ENCODE data around the gene USO1.
"Not testable (repeated sequence)": the region's sequence is repeated elsewhere in the genome, so short reads cannot be mapped to it uniquely, and the experiment has no call there.

The USO1 gene

DNA sequence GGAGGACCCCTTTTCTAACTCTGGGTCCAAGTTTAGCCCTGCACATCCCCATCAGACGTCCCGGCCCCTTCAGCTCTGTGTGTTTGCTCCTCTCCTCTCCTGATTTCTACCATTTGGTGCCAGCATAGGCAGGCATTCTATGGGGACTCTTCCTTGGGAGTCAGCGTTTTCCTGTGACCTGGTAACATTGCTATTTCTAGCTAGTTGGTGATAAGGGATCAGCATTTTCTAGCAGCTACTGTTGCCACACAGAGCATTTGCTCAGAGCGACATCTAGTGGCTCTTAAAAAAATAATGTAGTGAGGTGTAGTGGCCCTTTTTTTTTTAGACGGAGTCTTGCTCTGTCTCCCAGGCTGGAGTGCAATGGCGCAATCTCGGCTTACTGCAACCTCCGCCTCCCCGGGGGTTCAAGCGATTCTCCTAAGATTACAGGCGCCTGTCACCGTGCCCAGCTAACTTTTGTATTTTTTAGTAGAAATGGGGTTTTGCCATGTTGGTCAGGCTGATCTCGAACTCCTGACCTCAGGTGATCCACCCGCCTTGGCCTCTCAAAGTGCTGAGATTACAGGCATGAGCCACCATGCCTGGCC, 123.9 kb downstream of the USO1 start:
- not testable (repeated sequence) for DNase-seq

DNA sequence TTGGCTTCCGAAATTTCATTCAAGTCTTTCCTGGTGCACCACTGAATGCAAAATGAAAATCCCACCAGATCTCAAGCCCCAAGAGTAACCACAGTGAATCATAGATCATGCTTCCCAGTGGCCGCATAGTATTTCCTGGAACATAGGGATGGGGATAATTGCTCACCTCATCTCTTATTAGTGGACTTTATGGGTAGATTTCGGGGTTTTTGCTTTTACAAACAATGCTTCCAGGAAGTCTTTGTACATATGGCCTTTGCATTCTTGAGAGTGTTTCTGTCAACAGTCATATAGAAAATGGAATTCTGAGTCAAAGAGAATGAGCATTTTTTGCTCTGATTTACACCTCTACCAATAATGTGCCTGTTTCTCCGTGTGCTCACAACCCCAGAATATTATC, 124.5 kb downstream of the USO1 start:
- no peak for DNase-seq

DNA sequence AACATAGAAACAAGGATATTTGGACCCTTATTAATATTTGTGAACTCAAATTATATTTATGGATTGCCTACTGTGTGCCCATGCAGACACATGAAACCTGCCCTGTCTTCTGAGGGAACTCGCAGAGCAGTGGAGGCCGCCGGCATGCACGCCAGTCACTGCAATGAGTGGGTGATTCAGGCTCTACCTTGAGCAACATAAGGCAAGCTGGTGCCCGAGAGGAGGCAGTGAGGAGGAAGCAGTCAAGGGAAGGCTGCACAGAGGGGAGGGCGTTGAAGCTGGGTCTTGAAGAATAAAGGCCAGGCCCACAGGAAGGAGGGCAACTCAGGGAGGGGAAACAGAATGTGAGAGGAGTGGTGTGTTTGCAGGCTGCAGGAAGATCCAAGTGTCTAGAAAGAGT, 125.1 kb downstream of the USO1 start:
- DNase-seq = no peak

DNA sequence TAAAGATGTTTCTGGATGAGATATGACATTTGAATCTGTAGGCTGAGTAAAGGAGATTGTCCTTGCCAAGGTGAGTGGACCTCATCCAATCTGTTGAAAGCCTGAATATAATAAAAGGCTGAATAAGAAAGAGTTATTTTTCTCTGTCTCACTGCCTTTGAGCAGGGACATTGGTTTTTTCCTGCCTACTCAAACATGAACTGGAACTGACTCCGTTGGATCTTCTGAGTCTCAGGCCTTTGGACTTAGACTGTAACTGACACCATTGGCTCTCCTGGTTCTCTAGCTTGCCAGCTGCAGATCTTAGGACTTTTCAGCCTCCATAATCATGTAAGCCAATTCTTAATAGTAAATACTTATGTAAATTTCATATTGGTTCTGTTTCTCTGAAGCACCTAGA, 134.3 kb downstream of the USO1 start:
- no peak for DNase-seq

DNA sequence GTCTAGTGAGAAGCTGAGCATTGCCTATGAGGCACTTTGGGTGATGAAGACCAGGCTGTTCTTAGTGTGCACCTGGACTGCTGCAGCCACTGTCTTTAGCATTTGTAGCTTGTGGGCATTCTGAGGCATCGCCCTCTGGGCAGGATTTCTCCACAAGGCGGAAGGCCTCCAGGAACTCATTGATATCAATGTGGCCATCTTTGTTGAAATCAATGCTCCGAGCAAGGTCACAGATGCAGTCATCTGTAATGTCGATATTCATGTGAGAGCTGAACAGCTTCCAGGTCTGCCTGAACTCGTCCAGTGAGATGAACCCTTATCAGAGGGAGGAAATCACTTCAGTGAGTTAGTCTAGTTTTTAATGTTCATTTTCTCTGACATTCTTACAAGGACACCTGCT, 136.2 kb downstream of the USO1 start:
- no peak for DNase-seq
